ENCODE results near the gene PDE8A.

GRCh38 chr15:85171736-85172135 lies 190.1 kb downstream of the PDE8A start:
- no peak for TF ChIP-seq POLR2A (IDR thresholded peaks at IDR 0.05)
- TF ChIP-seq, protein P1, sequence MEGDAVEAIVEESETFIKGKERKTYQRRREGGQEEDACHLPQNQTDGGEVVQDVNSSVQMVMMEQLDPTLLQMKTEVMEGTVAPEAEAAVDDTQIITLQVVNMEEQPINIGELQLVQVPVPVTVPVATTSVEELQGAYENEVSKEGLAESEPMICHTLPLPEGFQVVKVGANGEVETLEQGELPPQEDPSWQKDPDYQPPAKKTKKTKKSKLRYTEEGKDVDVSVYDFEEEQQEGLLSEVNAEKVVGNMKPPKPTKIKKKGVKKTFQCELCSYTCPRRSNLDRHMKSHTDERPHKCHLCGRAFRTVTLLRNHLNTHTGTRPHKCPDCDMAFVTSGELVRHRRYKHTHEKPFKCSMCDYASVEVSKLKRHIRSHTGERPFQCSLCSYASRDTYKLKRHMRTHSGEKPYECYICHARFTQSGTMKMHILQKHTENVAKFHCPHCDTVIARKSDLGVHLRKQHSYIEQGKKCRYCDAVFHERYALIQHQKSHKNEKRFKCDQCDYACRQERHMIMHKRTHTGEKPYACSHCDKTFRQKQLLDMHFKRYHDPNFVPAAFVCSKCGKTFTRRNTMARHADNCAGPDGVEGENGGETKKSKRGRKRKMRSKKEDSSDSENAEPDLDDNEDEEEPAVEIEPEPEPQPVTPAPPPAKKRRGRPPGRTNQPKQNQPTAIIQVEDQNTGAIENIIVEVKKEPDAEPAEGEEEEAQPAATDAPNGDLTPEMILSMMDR (IDR thresholded peaks at IDR 0.05) = no peak
